GM23248 (cell line): Measurements from ENCODE around the gene TGIF1. TPM values are rescaled to one million over a fixed set of nuclear protein-coding genes. Genes with fewer than 3 reads are reported as not detected.

Source experiments
- DNase-seq: peaks from one replicate; pipeline ENCODE4 v3.0.0-alpha.2; 2015
- H2AFZ ChIP-seq: fragments of 200-600 bp; sonication (generic); 2 replicates; pipeline ENCODE4 v1.6.1; 2016; ENCODE audit warnings: antibody characterized with exemption
- H3F3A ChIP-seq: fragments of 200-600 bp; sonication (generic); 2 replicates; pipeline ENCODE4 v1.6.1; 2016; ENCODE audit warnings: mild to moderate bottlenecking, antibody characterized with exemption, mixed run types; ENCODE audit not compliant: insufficient read depth
- H3K27ac ChIP-seq: fragments of 200-600 bp; sonication (generic); 2 replicates; pipeline ENCODE4 v1.5.1; 2016; ENCODE audit warnings: mild to moderate bottlenecking
- H3K27me3 ChIP-seq: fragments of 200-600 bp; sonication (generic); replicated peaks from 2 replicates; pipeline ENCODE4 v1.6.1; 2016; ENCODE audit warnings: mild to moderate bottlenecking; ENCODE audit not compliant: insufficient read depth
- H3K36me3 ChIP-seq: fragments of 200-600 bp; sonication (generic); 2 replicates; pipeline ENCODE4 v1.6.1; 2016; ENCODE audit warnings: low read depth, mild to moderate bottlenecking
- H3K4me1 ChIP-seq: fragments of 200-600 bp; sonication (generic); 2 replicates; pipeline ENCODE4 v1.6.1; 2016; ENCODE audit warnings: mild to moderate bottlenecking; ENCODE audit not compliant: insufficient read depth
- H3K4me2 ChIP-seq: fragments of 200-600 bp; sonication (generic); one replicate; pipeline ENCODE4 v1.6.1; 2016; ENCODE audit warnings: mild to moderate bottlenecking; ENCODE audit not compliant: unreplicated experiment
- H3K4me3 ChIP-seq: fragments of 200-600 bp; sonication (generic); 2 replicates; pipeline ENCODE4 v1.5.1; 2016; ENCODE audit warnings: mild to moderate bottlenecking
- H3K79me2 ChIP-seq: fragments of 200-600 bp; sonication (generic); 2 replicates; pipeline ENCODE4 v1.6.1; 2016; ENCODE audit warnings: mild to moderate bottlenecking; ENCODE audit not compliant: insufficient read depth
- H3K9ac ChIP-seq: fragments of 200-600 bp; sonication (generic); 2 replicates; pipeline ENCODE4 v1.6.1; 2016; ENCODE audit warnings: mild to moderate bottlenecking
- H3K9me2 ChIP-seq: fragments of 200-600 bp; sonication (generic); 2 replicates; pipeline ENCODE4 v1.6.1; 2016; ENCODE audit warnings: mixed run types, mild to moderate bottlenecking, moderate library complexity; ENCODE audit not compliant: insufficient read depth
- H3K9me3 ChIP-seq: fragments of 200-600 bp; sonication (generic); one replicate; pipeline ENCODE4 v1.6.1; 2017; ENCODE audit warnings: low read depth
- H4K20me1 ChIP-seq: fragments of 200-600 bp; sonication (generic); 2 replicates; pipeline ENCODE4 v1.6.0; 2016; ENCODE audit not compliant: insufficient read depth
- EZH2 ChIP-seq: fragments of 200-600 bp; sonication (generic); IDR thresholded peaks from 2 replicates; pipeline ENCODE4 v1.6.1; 2018; ENCODE audit warnings: antibody characterized with exemption, mild to moderate bottlenecking; ENCODE audit not compliant: insufficient read depth, poor library complexity, severe bottlenecking
- EZH2phosphoT487 ChIP-seq: fragments of 200-600 bp; sonication (generic); IDR thresholded peaks from 2 replicates; pipeline ENCODE4 v1.6.1; 2018; ENCODE audit warnings: antibody characterized with exemption, moderate library complexity, mild to moderate bottlenecking, low read depth; ENCODE audit not compliant: insufficient read depth
- WGBS, 2 experiments: methylation state at CpG; one replicate each; pipeline ENCODE4 v1.1.6; 2015 to 2017; ENCODE audit warnings: low lambda C conversion rate in 2 of 2, low coverage in 1 of 2; ENCODE audit errors: missing lambda C conversion rate in 2 of 2; 5-methylcytosine and 5-hydroxymethylcytosine counted together
- in situ Hi-C: fragments of 300-500 bp; cut with MboI; formaldehyde crosslinking; loops from 2 replicates; pipeline ENCODE4 v1.15.0; 2020
- polyA plus RNA-seq: library from polyadenylated mRNA; unstranded; fragments of >200 nt; fragmentation: Nextera tagmentation; extraction: Ambion mirVana; gene quantifications from 2 replicates; pipeline ENCODE4 v1.2.1, GENCODE V29; 2016
- total RNA-seq: library from RNA; depleted of rRNA; stranded (reverse); fragments of >200 nt; shearing (Covaris generic); gene quantifications from 2 replicates; pipeline ENCODE4 v1.2.3, GENCODE V29; 2014

TGIF1 gene
- total and polyA plus RNA-seq, 2 experiments from 2014 or later, result 88.0 to 122 TPM

GRCh38 chr18:3447068-3447894, 2.7 kb upstream of the TGIF1 start:
- H3K4me2 ChIP-seq, result peak overlapping the region; percentile 100
- H3F3A ChIP-seq, result peaks cover 34% of the 10 kb centered on the region
- H3K79me2 ChIP-seq, result peaks cover 20% of the 10 kb centered on the region
- DNase-seq, result peak; percentile 83
- H3K4me1 ChIP-seq, result peaks cover 17% of the 10 kb centered on the region
- H3K27me3 ChIP-seq, result no peaks in the 10 kb centered on the region
- H3K36me3 ChIP-seq, result no peaks in the 10 kb centered on the region
- H3K4me3 ChIP-seq, result peak overlapping the region; percentile 98
- in situ Hi-C loops, result loop anchor here (10.0 kb wide), 1 partner anchor 152 kb away; no protein-coding TSS in a partner anchor
- no peaks in the 10 kb centered on the region for H4K20me1 ChIP-seq
- H2AFZ ChIP-seq, result peak overlapping the region; percentile 74
- no peaks in the 10 kb centered on the region for H3K9me3 ChIP-seq
- TF ChIP-seq EZH2phosphoT487 (no peak), EZH2 (no peak)
- no peaks in the 10 kb centered on the region for H3K9me2 ChIP-seq
- H3K27ac ChIP-seq, result peak overlapping the region; percentile 100
- H3K9ac ChIP-seq, result peak overlapping the region; percentile 99
- WGBS, 2 experiments, result 1 to 2% methylated on average over 22 of the region's 22 CpGs

GRCh38 chr18:3447895-3448837, 1.8 kb upstream of the TGIF1 start:
- TF ChIP-seq EZH2phosphoT487 (no peak), EZH2 (no peak)
- Histone ChIP-seq H4K20me1 (no peaks in the 10 kb centered on the region), H3F3A (peaks cover 42% of the 10 kb centered on the region), H3K4me1 (peaks cover 17% of the 10 kb centered on the region), H3K9me3 (no peaks in the 10 kb centered on the region), H3K4me3 (peak overlapping the region; percentile 98), H3K36me3 (no peaks in the 10 kb centered on the region), H2AFZ (peak overlapping the region; percentile 74), H3K79me2 (peaks cover 29% of the 10 kb centered on the region), H3K9ac (peak overlapping the region; percentile 99), H3K27ac (peak overlapping the region; percentile 100), H3K27me3 (no peaks in the 10 kb centered on the region), H3K4me2 (peak overlapping the region; percentile 100), H3K9me2 (no peaks in the 10 kb centered on the region)
- 1% methylated on average over 59 to 63 of the region's 63 CpGs for WGBS, 2 experiments
- DNase-seq, result peak; percentile 99
- in situ Hi-C loops, result loop anchor here (10.0 kb wide), 1 partner anchor 153 kb away; no protein-coding TSS in a partner anchor

DNA sequence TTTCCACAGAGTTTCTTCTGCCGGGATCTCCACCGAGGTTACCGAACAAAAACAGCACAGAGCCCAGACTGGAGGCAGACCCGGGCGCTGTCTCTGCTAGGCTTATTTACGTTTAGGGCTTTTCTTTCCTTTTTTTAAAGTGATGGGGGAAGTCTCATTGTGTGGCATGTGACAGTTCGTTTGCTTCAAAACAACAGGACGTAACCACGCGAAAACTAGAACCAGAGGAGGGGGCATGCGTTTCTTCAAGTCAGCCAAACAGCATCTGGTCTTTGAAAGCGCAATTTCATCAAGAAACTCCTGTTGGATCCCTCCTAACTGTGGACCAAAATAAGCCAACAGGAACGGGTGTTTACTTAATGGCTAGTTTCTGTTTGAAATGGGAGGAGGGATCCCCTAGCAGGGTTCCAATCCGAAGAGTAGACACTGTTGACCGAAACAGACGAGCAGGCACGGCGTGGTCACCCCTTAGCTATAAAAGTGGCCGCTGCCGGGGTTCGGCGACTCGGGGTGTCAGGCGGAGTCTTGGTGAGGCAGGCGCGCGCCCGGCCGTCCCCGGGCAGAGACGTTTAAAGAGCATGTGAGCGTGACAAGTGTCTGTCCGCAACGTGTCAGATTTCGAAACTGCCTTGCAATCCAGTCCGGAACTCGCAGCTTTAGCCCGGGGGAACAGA, 997 bp upstream of the TGIF1 start:
- peaks cover 17% of the 10 kb centered on the region for H3K4me1 ChIP-seq
- H3K9me3 ChIP-seq, result no peaks in the 10 kb centered on the region
- H3K4me2 ChIP-seq, result peak overlapping the region; percentile 91
- TF ChIP-seq EZH2phosphoT487, result no peak
- TF ChIP-seq EZH2, result no peak
- peak overlapping the region; percentile 100 for H3K27ac ChIP-seq
- peaks cover 32% of the 10 kb centered on the region for H3K79me2 ChIP-seq
- in situ Hi-C loops, result loop anchor here (10.0 kb wide), 1 partner anchor 154 kb away; no protein-coding TSS in a partner anchor
- H2AFZ ChIP-seq, result no peak overlapping the region
- no peaks in the 10 kb centered on the region for H3K27me3 ChIP-seq
- H4K20me1 ChIP-seq, result no peaks in the 10 kb centered on the region
- no peak for DNase-seq
- 1 to 2% methylated on average over 30 to 38 of the region's 38 CpGs for WGBS, 2 experiments
- H3K9ac ChIP-seq, result peak overlapping the region; percentile 99
- no peaks in the 10 kb centered on the region for H3K9me2 ChIP-seq
- peak overlapping the region; percentile 98 for H3K4me3 ChIP-seq
- H3K36me3 ChIP-seq, result no peaks in the 10 kb centered on the region
- peaks cover 45% of the 10 kb centered on the region for H3F3A ChIP-seq

DNA sequence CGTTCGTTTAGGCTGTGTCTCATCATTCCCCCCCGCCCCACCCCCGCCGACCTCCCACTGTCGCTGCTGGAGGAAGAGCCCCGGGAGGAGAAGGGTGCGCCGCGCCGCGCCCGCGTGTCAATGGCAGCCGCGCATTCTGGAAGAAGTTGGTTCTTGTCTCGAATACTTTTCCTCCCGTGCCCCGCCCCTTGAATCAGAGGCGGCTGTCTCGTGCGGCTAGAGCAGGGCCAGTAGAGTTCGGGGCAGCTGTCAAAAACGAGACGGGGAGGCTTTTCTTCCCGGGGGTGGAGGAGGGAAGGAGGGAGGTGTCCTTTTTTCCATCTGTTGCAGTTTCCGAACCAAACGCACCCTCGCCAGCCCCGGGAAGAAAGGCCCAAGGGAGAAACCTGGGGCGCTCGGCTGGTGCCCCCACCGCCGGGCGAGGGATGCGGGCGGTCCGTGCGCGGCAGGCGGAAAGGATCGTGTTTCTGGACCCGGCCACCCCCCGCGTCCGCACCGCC, 410 bp upstream of the TGIF1 start:
- Histone ChIP-seq H3K9me2 (no peaks in the 10 kb centered on the region), H3K4me1 (peaks cover 23% of the 10 kb centered on the region), H3K9ac (peak overlapping the region; percentile 99), H3F3A (peaks cover 51% of the 10 kb centered on the region), H3K79me2 (peaks cover 37% of the 10 kb centered on the region), H4K20me1 (no peaks in the 10 kb centered on the region), H2AFZ (no peak overlapping the region), H3K4me2 (peak overlapping the region; percentile 68), H3K4me3 (peak overlapping the region; percentile 98), H3K36me3 (no peaks in the 10 kb centered on the region), H3K9me3 (no peaks in the 10 kb centered on the region), H3K27me3 (no peaks in the 10 kb centered on the region), H3K27ac (peak overlapping the region; percentile 100)
- in situ Hi-C loops, result loop anchor here (10.0 kb wide), 2 partner anchors 155 to 215 kb away; no protein-coding TSS in a partner anchor
- TF ChIP-seq EZH2phosphoT487, result no peak
- no peak for TF ChIP-seq EZH2
- peak; percentile 96 for DNase-seq
- WGBS, 2 experiments, result 0% methylated on average over 27 to 43 of the region's 47 CpGs
